KOPT-K1 (cell line): ENCODE results near the gene PTGS2.

Experiments used
- H3K27ac ChIP-seq: fragments of 200-600 bp; sonication (generic); 2 replicates; pipeline ENCODE4 v1.5.1; 2016; ENCODE audit warnings: antibody characterized with exemption, mild to moderate bottlenecking, low read depth, low read length; ENCODE audit not compliant: poor library complexity, severe bottlenecking
- H3K36me3 ChIP-seq: fragments of 200-600 bp; sonication (generic); 2 replicates; pipeline ENCODE4 v1.5.1; 2017; ENCODE audit warnings: antibody characterized with exemption, mild to moderate bottlenecking, low read length, moderate library complexity; ENCODE audit not compliant: insufficient read depth
- H3K9me3 ChIP-seq: fragments of 200-600 bp; sonication (generic); 2 replicates; pipeline ENCODE4 v1.5.1; 2017; ENCODE audit warnings: antibody characterized with exemption, low read length, mild to moderate bottlenecking; ENCODE audit not compliant: insufficient read depth, poor library complexity, severe bottlenecking

Gene PTGS2

DNA sequence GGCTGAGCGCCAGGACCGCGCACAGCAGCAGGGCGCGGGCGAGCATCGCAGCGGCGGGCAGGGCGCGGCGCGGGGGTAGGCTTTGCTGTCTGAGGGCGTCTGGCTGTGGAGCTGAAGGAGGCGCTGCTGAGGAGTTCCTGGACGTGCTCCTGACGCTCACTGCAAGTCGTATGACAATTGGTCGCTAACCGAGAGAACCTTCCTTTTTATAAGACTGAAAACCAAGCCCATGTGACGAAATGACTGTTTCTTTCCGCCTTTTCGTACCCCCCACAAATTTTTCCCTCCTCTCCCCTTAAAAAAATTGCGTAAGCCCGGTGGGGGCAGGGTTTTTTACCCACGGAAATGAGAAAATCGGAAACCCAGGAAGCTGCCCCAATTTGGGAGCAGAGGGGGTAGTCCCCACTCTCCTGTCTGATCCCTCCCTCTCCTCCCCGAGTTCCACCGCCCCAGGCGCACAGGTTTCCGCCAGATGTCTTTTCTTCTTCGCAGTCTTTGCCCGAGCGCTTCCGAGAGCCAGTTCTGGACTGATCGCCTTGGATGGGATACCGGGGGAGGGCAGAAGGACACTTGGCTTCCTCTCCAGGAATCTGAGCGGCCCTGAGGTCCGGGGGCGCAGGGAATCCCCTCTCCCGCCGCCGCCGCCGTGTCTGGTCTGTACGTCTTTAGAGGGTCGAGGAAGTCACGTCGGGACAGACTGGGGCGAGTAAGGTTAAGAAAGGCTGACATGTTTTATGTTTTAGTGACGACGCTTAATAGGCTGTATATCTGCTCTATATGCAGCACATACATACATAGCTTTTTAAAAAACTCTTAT lies at the start of gene PTGS2:
PTGS2 (minus strand) TSS at position 179 of the 817 bp plus-strand sequence; CDS start at position 46, 133 bp downstream.
- no peaks in the 10 kb centered on the region for H3K9me3 ChIP-seq

GRCh38 chr1:186722711-186723309 lies 42.6 kb upstream of the PTGS2 start:
- no peak overlapping the region for H3K27ac ChIP-seq
- no peaks in the 10 kb centered on the region for H3K36me3 ChIP-seq

More for the DNA sequence above, at the start of gene PTGS2:
- no peak within 1 kb of the TSS for H3K27ac ChIP-seq
- H3K36me3 ChIP-seq = no peaks in the 10 kb centered on the region

DNA sequence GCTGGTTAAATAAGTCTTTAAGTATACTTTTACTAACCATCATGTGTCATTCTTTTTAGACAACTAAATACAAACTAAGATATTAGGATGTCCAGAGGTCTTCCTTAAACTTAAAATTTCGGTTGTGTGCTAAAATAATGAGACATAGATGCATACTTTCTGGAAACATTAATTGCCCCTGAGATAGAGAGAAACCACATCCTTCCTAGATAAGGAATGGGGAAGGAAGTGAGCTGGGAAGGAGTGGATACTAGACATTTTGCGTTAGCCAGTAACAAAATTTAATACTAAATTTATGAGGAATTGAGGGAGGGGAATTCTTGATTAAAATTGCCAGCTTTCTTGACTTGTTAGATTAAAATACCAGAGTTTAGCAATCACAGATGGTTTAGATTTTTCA lies 37.1 kb upstream of the PTGS2 start:
- no peaks in the 10 kb centered on the region for H3K9me3 ChIP-seq
- no peak overlapping the region for H3K27ac ChIP-seq
- H3K36me3 ChIP-seq = no peaks in the 10 kb centered on the region

More at GRCh38 chr1:186722711-186723309, 42.6 kb upstream of the PTGS2 start:
- H3K9me3 ChIP-seq = no peaks in the 10 kb centered on the region

DNA sequence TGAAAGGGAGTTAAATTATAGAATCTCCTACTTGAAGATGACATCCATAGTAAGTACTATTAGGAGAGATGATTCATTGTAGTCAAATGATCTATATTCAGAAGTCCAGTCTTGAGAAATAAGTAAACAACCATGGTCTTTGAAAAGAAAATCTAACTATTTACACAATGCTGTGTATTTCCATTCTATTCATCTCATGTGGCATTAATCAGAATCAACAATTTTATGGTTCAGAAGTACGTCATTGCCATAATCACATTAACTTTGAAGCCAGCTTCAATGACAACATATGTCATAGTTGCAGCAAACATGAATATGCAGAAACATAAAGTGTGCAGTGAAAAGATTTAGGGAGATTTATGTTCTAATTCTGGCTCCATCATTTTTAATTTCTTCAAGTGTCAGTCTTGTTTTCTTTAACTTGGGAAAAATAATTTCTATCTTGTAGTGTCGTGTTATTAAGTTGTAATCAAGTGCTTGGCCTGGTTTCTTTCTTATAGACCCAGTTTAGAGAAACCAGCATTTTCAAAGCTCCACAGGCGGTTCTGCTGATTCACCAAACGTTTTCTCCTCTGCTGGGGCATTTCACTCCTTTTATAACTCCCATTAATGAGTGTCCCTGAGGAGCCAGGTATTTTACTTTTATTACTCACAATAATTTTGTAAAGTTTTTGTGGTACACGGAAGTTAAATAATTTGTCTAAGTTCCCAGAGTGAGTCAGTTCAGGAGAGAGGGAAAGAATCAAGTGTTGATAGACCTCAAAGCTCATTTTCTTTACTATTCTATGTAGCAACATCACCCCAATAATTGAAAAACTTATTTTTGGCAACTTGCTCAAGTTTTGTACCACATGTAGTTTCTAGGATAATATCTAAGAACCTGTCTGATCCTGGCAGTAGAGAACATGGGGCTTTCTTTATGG lies 35.9 kb upstream of the PTGS2 start:
- no peak overlapping the region for H3K27ac ChIP-seq
- no peaks in the 10 kb centered on the region for H3K36me3 ChIP-seq
- H3K9me3 ChIP-seq = no peaks in the 10 kb centered on the region

DNA sequence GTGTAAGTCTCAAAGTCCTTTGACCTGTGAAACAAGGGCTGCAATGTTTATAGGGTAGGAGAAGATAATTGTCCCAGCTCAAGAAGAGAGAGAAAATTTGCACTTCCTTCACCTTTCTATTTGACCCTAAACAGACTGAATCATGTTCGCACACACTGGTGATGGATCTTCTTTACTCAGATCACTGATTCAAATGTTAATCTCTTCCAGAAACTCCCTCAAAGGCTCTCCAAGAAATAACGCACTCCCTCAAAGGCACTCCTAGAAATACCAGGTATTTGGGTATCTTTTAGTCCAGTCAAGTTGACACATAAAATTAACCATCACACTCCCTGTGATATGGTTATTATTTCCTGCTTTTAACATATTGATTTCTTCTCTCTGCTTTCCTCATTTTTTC lies 30.5 kb upstream of the PTGS2 start:
- no peak overlapping the region for H3K27ac ChIP-seq
- H3K9me3 ChIP-seq = no peaks in the 10 kb centered on the region
- H3K36me3 ChIP-seq = no peaks in the 10 kb centered on the region

DNA sequence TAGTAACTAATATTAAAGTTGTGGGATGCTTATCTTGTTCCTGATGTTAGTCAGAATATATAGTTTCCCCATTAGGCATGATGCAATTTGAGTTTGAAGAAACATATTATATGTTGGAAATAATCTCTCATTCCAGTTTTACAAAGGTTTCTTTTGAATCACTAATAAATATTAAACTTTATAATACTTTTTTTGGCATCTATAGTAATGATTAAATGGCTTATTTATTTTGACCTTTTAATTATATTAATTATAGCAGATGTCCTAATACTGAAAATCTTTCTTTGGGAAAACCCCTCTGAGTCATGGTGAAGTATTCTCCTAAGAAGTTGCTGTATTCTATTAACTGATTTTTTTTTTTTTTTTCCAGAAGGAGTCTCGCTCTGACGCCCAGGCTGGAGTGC lies 28.5 kb upstream of the PTGS2 start:
- Histone ChIP-seq H3K27ac (no peak overlapping the region), H3K36me3 (no peaks in the 10 kb centered on the region), H3K9me3 (no peaks in the 10 kb centered on the region)

DNA sequence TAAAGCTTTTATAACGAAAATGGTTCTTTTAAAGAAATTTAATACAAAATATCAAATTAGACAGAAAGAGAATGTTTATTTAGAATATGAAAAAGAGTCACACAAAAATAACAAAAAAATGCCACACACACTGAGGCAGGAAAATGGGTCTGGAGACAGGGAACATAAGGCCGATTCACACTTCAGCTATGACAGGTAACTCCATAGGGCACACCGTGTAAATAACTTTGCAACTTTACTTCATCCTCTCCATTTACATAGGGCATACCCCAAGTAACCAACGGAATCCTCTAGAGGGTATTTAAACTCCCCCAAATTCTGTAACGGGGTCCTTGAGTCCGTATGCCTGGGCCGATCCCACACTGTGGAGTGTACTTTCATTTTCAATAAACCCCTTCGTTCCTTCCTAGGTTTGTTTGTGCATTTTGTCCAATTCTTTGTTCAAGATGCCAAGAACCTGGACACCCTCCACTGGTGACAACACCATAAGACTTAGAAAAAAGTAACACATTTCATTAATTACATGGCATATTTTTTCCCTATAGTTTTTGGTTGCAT lies 23.1 kb upstream of the PTGS2 start:
- no peaks in the 10 kb centered on the region for H3K36me3 ChIP-seq
- H3K27ac ChIP-seq = no peak overlapping the region
- H3K9me3 ChIP-seq = no peaks in the 10 kb centered on the region

DNA sequence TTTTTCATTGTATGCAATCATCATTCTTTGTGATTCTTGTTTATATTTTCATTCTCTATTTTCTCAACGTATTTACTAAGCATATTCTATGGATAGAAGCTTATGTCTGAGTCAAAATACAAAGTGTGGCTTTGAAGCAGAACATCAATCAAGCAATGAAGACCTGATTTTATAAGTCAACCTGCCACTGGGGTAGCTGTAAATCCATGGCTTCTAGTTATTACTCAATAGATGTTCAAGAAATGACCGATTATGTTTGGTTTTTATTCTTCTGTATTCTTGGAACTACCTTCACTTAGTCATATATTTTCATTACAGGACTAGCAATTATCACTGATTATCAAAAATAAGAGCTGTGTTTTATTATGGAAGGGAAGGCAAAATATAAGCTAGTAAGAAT lies 20.5 kb upstream of the PTGS2 start:
- Histone ChIP-seq H3K9me3 (no peaks in the 10 kb centered on the region), H3K27ac (no peak overlapping the region), H3K36me3 (no peaks in the 10 kb centered on the region)

GRCh38 chr1:186699519-186699918 lies 19.3 kb upstream of the PTGS2 start:
- no peaks in the 10 kb centered on the region for H3K36me3 ChIP-seq
- H3K9me3 ChIP-seq = no peaks in the 10 kb centered on the region
- no peak overlapping the region for H3K27ac ChIP-seq

- no peaks in the 10 kb centered on the region for H3K36me3 ChIP-seq
- H3K27ac ChIP-seq = no peak overlapping the region
- peaks cover 5% of the 10 kb centered on the region for H3K9me3 ChIP-seq
These were observed 9.7 kb upstream of the PTGS2 start for GRCh38 chr1:186689907-186690306.

GRCh38 chr1:186689376-186689775 lies 9.2 kb upstream of the PTGS2 start:
- Histone ChIP-seq H3K9me3 (peaks cover 5% of the 10 kb centered on the region), H3K27ac (no peak overlapping the region)

GRCh38 chr1:186683652-186684410 lies 3.6 kb upstream of the PTGS2 start:
- Histone ChIP-seq H3K27ac (no peak overlapping the region), H3K36me3 (no peaks in the 10 kb centered on the region), H3K9me3 (peaks cover 5% of the 10 kb centered on the region)

More at GRCh38 chr1:186689376-186689775, 9.2 kb upstream of the PTGS2 start:
- no peaks in the 10 kb centered on the region for H3K36me3 ChIP-seq

DNA sequence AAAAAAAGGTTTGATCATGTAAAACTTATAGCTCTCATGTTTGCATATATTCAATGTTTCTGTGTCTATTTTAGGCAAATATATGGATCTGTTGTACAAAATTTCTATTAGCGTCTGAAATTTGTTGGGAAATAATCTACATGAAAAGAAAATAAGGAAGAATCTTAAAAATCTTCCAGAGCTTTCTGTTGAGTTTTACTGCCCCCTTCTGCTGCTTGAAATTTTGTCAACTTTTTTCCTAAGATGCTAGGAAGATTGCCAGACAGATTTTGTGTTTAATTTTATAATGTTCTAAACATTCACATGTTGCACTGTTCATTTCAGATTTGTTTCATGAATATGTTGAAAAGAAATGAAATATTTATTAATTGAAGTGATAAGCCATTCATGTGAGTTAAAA lies 2.5 kb upstream of the PTGS2 start:
- Histone ChIP-seq H3K36me3 (no peaks in the 10 kb centered on the region), H3K27ac (no peak overlapping the region), H3K9me3 (peaks cover 5% of the 10 kb centered on the region)

- H3K36me3 ChIP-seq = no peaks in the 10 kb centered on the region
- H3K27ac ChIP-seq = no peak overlapping the region
- peaks cover 3% of the 10 kb centered on the region for H3K9me3 ChIP-seq
These were observed 1.6 kb upstream of the PTGS2 start for GRCh38 chr1:186681801-186682200.
